Heart left ventricle (tissue), 13 donors: ENCODE data around the gene PTP4A1.

Source experiments
- POLR2A ChIP-seq, 2 donors: fragments of 450-650 bp; IDR thresholded peaks; one replicate each; pipeline ENCODE4 v1.6.1; 2017; ENCODE audit warnings: antibody characterized with exemption in 2 of 2, mild to moderate bottlenecking in 2 of 2, moderate library complexity in 2 of 2
- TF ChIP-seq, protein P1 (sequence below), 12 donors: fragments of 200-600 bp; sonication (generic) in 4 of 12; IDR thresholded peaks; one replicate each; pipeline versions ENCODE4 v1.5.0 to v1.8.0; 2018 to 2022; ENCODE audit warnings: antibody characterized with exemption in 12 of 12, mild to moderate bottlenecking in 5 of 12
- donor health status: ischemic (EF 13 %, LVEDD 7.1; RV severe dilation, severe dysfunction).
- donor health status: DM: no; HTN: yes; CAD: no.
- donor health status: DM: no; HTN: no; CAD: no.
- donor health status: ischemic (EF 25% LVEDD 6.9; RV normal size, moderate dysfunction).
- donor health status: ischemic (EF 25% LVEDD 5.7; RV mildly dilated, moderate dysfunction).
- donor health status: ischemic (EF 35%, LVEDD 5.7; RV mildly dilated, moderate dysfunction).
- donor health status: nonischemic (EF 11% LVEDD 7.7; RV severe dilation, severe dysfunction).
- donor health status: DM: yes; HTN: yes; CAD: no.
- donor health status: PGD.
- donor health status: ischemic (EF 29% LVEDD 5.4; RV normal size, mild dysfunction).
- donor health status: nonischemic (EF 23%, LVEDD 6.1; RV moderate dilation, normal function).

GRCh38 chr6:63560801-63561287 lies 11.4 kb upstream of the PTP4A1 start:
- TF ChIP-seq POLR2A (IDR thresholded peaks at IDR 0.05) = no peak
- TF ChIP-seq, protein P1, sequence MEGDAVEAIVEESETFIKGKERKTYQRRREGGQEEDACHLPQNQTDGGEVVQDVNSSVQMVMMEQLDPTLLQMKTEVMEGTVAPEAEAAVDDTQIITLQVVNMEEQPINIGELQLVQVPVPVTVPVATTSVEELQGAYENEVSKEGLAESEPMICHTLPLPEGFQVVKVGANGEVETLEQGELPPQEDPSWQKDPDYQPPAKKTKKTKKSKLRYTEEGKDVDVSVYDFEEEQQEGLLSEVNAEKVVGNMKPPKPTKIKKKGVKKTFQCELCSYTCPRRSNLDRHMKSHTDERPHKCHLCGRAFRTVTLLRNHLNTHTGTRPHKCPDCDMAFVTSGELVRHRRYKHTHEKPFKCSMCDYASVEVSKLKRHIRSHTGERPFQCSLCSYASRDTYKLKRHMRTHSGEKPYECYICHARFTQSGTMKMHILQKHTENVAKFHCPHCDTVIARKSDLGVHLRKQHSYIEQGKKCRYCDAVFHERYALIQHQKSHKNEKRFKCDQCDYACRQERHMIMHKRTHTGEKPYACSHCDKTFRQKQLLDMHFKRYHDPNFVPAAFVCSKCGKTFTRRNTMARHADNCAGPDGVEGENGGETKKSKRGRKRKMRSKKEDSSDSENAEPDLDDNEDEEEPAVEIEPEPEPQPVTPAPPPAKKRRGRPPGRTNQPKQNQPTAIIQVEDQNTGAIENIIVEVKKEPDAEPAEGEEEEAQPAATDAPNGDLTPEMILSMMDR (IDR thresholded peaks at IDR 0.05) = no peak
